MV-4-11 (cell line): Measurements from ENCODE around the gene GCHFR.

Experiments used
- DNase-seq: peaks from one replicate; lab custom pipeline; 2025; lab: John Stamatoyannopoulos, UW

The GCHFR gene

GRCh38 chr15:40775740-40776536 is 12.1 kb downstream of the GCHFR start:
- no peak for DNase-seq

GRCh38 chr15:40776537-40777141 is 12.8 kb downstream of the GCHFR start:
- DNase-seq = no peak

- DNase-seq = no peak
Measured at GRCh38 chr15:40782609-40783227, 18.9 kb downstream of the GCHFR start.

GRCh38 chr15:40785164-40785563 is 21.3 kb downstream of the GCHFR start:
- no peak for DNase-seq

GRCh38 chr15:40785814-40786213 is 21.9 kb downstream of the GCHFR start:
- DNase-seq = no peak

GRCh38 chr15:40787344-40787841 is 23.5 kb downstream of the GCHFR start:
- DNase-seq = peak; percentile 79

GRCh38 chr15:40787991-40788390 is 24.1 kb downstream of the GCHFR start:
- DNase-seq = no peak

GRCh38 chr15:40789119-40789518 is 25.3 kb downstream of the GCHFR start:
- no peak for DNase-seq

GRCh38 chr15:40789999-40790398 is 26.1 kb downstream of the GCHFR start:
- DNase-seq = no peak

GRCh38 chr15:40790718-40791117 is 26.9 kb downstream of the GCHFR start:
- no peak for DNase-seq

GRCh38 chr15:40792394-40792793 is 28.5 kb downstream of the GCHFR start:
- no peak for DNase-seq

GRCh38 chr15:40793216-40793989 is 29.5 kb downstream of the GCHFR start:
- no peak for DNase-seq

GRCh38 chr15:40796041-40796440 is 32.2 kb downstream of the GCHFR start:
- no peak for DNase-seq

- DNase-seq = peak; percentile 26
Measured at GRCh38 chr15:40796512-40796911, 32.6 kb downstream of the GCHFR start.

- no peak for DNase-seq
Measured at GRCh38 chr15:40799523-40799922, 35.7 kb downstream of the GCHFR start.

GRCh38 chr15:40803076-40803475 is 39.2 kb downstream of the GCHFR start:
- DNase-seq = no peak

- DNase-seq = no peak
Measured at GRCh38 chr15:40803688-40804087, 39.8 kb downstream of the GCHFR start.

GRCh38 chr15:40806672-40807027 is 42.8 kb downstream of the GCHFR start:
- no peak for DNase-seq

GRCh38 chr15:40807028-40807887 is 43.4 kb downstream of the GCHFR start, which contains the start of the genes DNAJC17 and ZFYVE19:
Gene DNAJC17 (minus strand): TSS chr15:40807473. CDS start chr15:40807446, 27 bp downstream.
Gene ZFYVE19 (plus strand): TSS chr15:40807089. CDS start chr15:40807590, 501 bp downstream.
- peak; percentile 98 for DNase-seq

GRCh38 chr15:40807888-40808461 is 44.1 kb downstream of the GCHFR start:
- no peak for DNase-seq
